Stimulated activated CD4-positive, alpha-beta T cell treated with anti-CD3 and anti-CD28 coated beads, Interleukin-4, amount 100 ng/mL, for 4 hours (primary cell): Measurements from ENCODE around the gene RHOT1.
"Not testable (repeated sequence)": the region's sequence is repeated elsewhere in the genome, so short reads cannot be mapped to it uniquely, and the experiment has no call there.

Source experiments
- DNase-seq, 2 experiments: peaks; one replicate each; pipeline ENCODE4 v3.0.0-alpha.2; 2020

The RHOT1 gene

DNA sequence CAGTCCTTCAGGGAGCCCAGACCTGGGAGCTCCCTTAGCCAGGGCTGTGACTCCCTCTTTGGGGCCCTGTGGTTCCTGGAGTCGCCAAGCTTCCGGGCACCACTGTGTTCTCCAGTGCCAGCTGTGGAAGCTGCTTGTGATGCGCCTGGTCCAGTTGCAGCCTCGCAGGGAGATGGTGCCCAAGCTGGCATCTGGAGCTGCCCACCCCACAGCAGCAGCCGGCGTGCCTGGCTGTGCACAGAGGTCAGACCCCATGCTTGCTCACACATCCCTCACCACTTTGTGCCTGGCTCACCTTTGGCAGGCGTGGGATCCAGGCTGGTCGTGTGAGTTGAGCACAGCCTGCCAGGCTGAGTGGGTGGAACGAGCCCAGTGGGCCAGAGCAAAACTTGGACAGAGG, 18.2 kb downstream of the RHOT1 start:
- no peak for DNase-seq

- DNase-seq: no peak
Measured at GRCh38 chr17:32161029-32161428, 18.7 kb downstream of the RHOT1 start.

DNA sequence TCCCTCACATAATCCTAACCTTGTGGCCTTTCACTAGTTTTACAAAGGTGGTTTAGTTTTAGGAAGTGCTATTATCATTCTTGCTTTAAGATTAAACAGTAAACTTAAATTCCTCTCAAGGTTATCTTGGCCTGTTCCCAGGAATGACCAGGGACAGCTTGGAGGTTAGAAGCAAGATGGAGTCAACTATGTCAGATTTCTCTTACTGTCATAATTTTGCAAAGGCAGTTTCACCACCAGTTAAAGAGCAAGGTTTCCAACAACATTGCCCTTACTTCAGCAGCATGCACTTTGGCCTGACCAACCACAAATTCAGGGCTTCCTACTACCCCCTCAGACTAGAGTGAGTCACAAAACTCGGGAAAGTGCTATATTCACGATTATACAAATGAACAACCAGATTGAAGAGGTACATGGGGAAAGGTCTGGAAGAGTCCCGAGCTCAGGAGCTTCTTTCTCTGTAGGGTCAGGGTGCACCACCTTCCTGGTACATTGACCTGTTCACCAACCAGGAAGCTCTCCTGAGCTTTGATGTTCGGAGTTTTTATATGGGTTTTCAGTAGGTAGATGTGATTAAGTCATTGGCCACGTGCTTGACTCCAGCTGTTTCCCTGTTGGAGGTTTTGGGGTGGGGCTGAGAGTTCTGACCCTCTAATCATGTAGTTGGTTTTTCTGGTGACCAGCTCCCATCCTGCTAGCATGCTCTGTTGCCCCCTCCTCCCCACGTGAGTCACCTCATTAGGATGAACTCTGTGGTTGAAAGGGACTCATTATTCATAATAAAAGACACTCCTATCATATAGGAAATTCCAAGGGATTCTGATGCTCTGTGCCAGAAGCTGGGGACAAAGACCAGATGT, 19.4 kb downstream of the RHOT1 start:
- no peak for DNase-seq

- DNase-seq: no peak
Measured at GRCh38 chr17:32174889-32175288, 32.6 kb downstream of the RHOT1 start.

- DNase-seq: not testable (repeated sequence)
Measured at GRCh38 chr17:32178679-32179078, 36.4 kb downstream of the RHOT1 start.

GRCh38 chr17:32179103-32179502, 36.8 kb downstream of the RHOT1 start:
- DNase-seq: not testable (repeated sequence)

DNA sequence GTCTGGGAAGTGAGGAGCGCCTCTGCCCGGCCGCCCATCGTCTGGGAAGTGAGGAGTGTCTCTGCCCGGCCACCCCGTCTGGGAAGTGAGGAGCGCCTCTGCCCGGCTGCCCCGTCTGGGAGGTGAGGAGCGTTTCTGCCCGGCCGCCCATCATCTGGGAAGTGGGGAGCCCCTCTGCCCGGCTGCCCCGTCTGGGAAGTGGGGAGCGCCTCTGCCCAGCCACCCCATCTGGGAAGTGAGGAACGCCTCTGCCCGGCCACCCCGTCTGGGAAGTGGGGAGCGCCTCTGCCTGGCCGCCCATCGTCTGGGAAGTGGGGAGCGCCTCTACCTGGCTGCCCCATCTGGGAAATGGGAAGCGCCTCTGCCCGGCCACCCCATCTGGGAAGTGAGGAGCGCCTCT, 37.2 kb downstream of the RHOT1 start:
- DNase-seq: not testable (repeated sequence)

- DNase-seq: not testable (repeated sequence)
Measured at GRCh38 chr17:32180262-32180661, 38.0 kb downstream of the RHOT1 start.

- no peak for DNase-seq
Measured at GRCh38 chr17:32185875-32186274, 43.6 kb downstream of the RHOT1 start.

DNA sequence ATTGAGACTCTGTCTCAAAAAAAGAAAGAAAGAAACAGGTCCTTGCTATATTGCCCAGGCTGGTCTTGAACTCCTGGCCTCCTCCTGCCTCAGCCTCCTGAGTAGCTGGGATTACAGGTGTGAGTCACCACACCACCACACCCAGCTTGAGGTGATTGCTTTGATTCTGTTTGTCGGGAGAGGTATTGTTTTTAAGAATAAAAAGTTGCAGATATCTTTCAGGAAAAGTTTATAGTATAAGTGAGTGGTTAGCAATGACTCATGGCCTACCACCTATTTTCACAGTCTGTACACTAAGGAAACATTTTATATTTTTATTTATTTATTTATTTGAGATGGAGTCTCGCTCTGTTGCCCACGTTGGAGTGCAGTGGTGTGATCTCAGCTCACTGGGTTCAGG, 45.0 kb downstream of the RHOT1 start:
- no peak for DNase-seq

- DNase-seq: no peak
Measured at GRCh38 chr17:32189343-32189742, 47.0 kb downstream of the RHOT1 start.

- no peak for DNase-seq
Measured at GRCh38 chr17:32191306-32191705, 49.0 kb downstream of the RHOT1 start.

DNA sequence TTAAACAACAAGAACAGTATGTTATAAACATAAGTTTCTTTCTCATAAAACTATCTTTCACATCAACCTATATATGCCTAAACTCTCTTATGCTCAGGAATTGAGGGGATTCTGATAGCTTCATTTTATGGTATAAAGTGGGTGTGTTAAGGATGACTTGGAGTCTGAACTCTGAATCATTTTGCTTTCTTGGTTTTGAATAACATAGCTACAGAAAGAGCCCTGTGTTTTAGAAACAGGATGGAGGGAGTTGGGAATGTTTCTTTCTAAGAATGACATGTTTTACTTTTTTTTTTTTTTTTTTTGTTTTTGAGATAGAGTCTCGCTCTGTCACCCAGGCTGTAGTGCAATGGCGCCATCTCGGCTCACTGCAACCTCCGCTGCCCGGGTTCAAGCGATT, 50.1 kb downstream of the RHOT1 start:
- DNase-seq: no peak

DNA sequence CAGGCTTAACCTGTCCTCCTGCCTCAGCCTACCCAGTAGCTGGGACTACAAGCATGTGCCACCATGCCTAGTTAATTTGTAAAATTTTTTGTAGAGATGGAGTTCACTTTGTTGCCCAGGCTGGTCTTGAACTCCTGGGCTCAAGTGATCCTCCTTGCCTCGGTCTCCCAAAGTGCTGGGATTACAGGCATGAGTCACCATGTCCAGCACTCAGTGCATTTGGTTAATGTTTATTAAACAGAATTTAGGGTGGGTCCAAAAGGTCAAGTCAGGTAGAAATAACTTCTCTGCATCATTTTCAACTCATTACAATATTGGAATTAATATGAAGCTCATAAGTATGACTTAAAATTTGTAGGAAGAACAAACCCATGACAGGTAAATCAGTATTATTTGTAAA, 55.7 kb downstream of the RHOT1 start:
- DNase-seq: no peak

DNA sequence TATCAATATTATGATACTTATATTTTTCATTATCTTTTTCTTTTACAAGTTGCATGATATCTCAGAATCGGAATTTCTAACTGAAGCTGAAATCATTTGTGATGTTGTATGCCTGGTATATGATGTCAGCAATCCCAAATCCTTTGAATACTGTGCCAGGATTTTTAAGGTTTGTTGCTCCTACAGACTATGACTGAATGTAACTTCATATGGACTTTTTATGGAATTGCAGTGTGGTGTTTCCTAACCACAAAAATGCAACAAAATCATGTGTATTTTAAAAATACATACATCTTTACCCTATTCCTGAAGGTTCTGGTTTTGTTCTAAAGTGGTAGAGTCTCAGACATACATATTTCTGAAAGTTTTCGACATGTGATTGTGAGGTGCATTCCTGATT, 64.6 kb downstream of the RHOT1 start:
- DNase-seq: no peak

GRCh38 chr17:32208436-32208835, 66.1 kb downstream of the RHOT1 start:
- no peak for DNase-seq

DNA sequence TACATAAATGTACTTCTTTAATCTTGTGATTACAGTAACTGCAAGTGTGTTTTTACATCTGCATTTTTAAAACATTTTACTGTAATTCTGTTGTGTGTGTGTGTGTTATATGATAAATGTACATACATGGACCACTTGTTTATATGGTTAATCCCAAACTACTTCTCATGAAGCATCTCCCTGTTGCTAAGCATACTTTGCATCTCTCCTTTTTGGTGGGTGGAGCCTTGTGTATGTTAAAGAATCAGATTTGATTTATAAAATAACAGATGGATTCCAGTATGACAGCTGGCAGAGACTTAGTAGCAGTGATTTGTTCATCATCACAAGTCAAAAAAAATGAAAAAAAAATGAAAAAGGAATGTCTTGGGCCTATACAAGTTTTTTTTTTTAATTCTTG, 67.3 kb downstream of the RHOT1 start:
- no peak for DNase-seq

DNA sequence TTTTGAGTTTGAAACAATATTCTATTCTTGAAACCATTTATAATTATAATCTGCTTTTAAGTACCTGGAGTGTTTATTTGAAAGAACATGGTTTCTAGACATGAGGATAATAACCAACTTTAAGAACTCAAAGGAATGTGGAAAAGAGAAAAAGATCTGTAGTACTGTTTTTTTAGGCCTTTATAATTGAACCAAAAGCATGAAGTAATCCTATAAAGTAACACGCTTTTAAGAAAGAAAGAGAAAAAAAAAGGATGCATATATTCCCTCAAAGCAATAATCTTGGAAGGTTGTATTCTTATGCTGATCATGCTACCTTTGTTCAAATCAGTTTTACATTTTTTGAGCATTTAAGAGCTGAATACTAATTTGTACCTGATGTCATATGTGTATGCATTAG, 69.4 kb downstream of the RHOT1 start:
- DNase-seq: no peak

DNA sequence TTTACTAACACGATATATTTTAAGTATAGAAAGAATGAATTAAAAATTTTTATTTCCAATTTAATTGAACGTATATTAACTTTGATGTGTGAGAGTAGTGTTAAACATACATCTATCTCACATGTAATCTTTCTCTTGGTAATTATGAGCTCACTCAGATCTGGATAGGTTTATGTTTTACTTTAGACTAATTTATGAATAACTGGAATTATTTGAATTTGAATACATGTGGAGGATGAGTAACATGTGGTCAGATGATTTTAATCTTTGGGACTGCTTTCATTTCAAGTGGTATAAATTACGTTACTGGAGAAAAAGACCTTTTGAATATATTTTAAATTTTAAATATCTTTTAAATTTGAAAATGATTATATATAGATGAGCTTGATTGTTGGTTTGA, 73.4 kb downstream of the RHOT1 start:
- DNase-seq: no peak

- no peak for DNase-seq
Measured at GRCh38 chr17:32222621-32223020, 80.3 kb downstream of the RHOT1 start.

DNA sequence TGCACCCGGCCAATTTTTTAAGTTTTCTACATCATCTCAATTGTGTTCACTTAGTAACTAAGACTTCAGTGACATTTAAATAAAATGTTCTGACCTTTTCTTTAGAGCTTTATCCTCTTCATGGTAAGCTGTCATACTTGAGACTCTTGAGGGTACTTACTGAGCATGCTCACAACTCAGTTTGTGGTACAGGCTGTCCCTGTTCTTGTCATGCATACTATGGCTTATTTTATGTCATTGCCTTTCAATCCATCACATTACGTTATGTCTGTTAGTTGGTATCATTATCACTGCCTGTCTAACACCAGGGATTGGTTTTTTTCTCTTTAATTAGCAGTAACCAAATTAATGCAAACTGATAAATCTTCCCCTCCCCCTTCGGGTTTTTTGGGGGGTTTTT, 81.4 kb downstream of the RHOT1 start:
- no peak for DNase-seq

DNA sequence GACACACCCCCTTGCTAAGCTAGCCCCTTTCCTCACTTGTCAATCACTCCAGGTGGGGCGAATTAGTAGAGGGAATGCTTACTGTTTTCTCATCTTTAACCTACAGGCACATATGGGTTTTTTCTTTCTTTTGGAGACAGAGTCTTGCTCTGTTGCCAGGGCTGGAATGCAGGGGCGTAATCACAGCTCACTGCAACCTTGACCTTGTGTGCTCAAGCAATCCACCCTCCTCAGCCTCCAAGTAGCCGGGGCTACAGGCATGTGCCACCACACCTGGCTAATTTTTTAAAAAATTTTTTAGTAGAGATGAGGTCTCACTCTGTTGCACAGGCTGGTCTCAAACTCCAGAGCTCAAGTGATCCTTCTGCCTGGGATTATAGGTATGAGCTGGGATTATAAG, 84.6 kb downstream of the RHOT1 start:
- DNase-seq: no peak

DNA sequence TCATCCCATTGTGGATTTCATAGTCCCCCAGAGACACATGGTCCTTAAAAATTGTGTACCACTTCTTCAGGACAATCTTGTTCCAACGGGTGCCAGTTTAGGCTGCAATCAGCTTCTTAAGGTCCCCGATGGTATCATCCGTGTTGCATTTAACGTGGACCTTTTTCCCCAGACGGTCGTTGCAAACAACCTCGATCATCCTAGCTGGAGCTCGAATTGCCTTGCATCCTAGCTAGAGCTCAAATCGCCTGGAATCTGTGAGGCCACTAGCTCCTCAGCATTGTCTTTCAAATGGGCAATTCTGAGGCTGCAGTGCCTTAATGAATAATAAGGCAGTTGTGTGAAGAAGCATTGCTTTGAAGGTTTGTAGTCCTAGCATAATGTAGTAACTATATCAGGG, 85.6 kb downstream of the RHOT1 start:
- no peak for DNase-seq

DNA sequence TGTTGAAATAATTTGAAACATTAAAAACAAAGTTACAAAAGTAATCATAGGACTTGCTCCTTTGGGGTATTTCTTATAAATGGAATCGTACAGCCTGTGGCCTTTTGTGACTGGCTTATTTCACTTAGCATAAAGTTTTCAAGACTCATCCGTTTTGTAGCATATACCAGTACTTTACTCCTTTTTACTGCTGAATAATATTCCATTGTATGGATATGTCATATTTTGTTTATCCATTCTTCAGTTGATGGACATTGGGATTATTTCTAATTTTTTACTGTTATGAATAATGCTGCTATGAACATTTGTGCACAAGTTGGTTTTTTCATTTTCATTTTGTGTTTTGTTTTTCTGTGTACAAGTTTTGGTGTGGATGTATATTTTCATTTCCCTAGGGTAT, 93.3 kb downstream of the RHOT1 start:
- no peak for DNase-seq

DNA sequence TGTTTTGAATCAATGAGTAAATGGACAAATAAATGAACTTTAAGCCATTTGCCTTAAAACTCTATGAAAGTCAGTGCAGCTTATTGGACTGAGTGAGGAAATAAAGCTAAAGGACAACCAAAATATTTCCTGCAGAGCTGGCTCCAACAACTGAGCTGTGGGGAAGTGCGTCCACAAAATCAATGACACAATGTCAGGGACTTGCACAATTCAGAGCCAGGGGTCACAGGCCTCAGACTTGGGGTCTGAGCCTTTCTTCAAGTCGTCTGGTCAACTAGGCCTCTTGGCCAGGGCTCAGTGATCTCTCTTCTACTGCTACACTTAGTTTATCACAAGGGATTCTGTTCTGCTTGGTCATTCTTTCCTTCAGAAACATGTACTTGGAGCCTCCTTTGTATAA, 97.2 kb downstream of the RHOT1 start:
- DNase-seq: no peak
